SK-N-MC (cell line): ENCODE data around the gene TCOF1.

Experiments used
- EZH2 ChIP-seq: fragments of 200-600 bp; sonication (generic); IDR thresholded peaks from one replicate; pipeline ENCODE4 v1.6.1; 2017; ENCODE audit warnings: antibody characterized with exemption
- FOXP2 ChIP-seq: optimal IDR thresholded peaks from 2 replicates; pipeline ENCODE3; 2011; ENCODE audit warnings: mild to moderate bottlenecking, moderate library complexity; ENCODE audit not compliant: insufficient read depth; ENCODE audit errors: extremely low read length, control extremely low read depth

DNA sequence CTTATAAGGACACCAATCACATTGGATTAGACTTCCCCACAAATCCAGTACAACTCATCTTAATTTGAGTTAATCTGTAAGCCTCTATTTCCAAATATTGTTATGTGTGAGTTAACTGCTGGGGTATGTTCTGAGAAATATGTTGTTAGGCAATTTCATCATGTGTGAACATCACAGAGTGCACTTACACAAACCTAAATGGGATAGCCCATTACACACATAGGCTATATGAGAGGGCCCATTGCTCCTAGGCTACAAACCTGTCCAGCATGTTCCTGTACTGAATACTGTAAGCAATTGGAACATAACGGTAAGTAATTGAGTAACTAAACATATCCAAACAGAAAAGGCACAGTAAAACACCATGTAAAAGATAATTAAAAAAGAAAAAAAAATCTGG is 35.7 kb upstream of the TCOF1 start:
- TF ChIP-seq EZH2 (no peak), FOXP2 (no peak)
